ENCODE results near the gene SLC16A13. TPM values are rescaled to one million over a fixed set of nuclear protein-coding genes. Genes with fewer than 3 reads are reported as not detected.

SLC16A13 gene
- total RNA-seq, 1 experiment from 2014 or later: 11.7 TPM

Other genes starting within 250 kb of the SLC16A13 start
- not detected in 2 replicates for gene TEKT1, start 204.3 kb upstream of the SLC16A13 start, total RNA-seq (2021)
- not detected in 2 replicates for gene ALOX12, start 40.0 kb upstream of the SLC16A13 start, total RNA-seq (2021)
- 246 and 258 TPM in 2 replicates for gene RNASEK, start 23.4 kb upstream of the SLC16A13 start, total RNA-seq (2021)
- gene BCL6B, start 13.0 kb upstream of the SLC16A13 start, total RNA-seq (2021): 0.44 and 0.58 TPM in 2 replicates
- 0.47 and 1.3 TPM in 2 replicates for gene SLC16A11, start 8.1 kb downstream of the SLC16A13 start, total RNA-seq (2021)
- not detected in 2 replicates for gene CLEC10A, start 44.2 kb downstream of the SLC16A13 start, total RNA-seq (2021)
- not detected in 2 replicates for gene ASGR2, start 78.8 kb downstream of the SLC16A13 start, total RNA-seq (2021)
- 6.1 and 8.0 TPM in 2 replicates for gene ASGR1, start 143.4 kb downstream of the SLC16A13 start, total RNA-seq (2021)
- gene DLG4, start 183.8 kb downstream of the SLC16A13 start, total RNA-seq (2021): 74.7 and 86.6 TPM in 2 replicates
- 425 and 509 TPM in 2 replicates for gene ACADVL, start 183.9 kb downstream of the SLC16A13 start, total RNA-seq (2021)
- 133 and 139 TPM in 2 replicates for gene DVL2, start 198.5 kb downstream of the SLC16A13 start, total RNA-seq (2021)
- 84.0 and 85.1 TPM in 2 replicates for gene PHF23, start 203.4 kb downstream of the SLC16A13 start, total RNA-seq (2021)
- 296 and 314 TPM in 2 replicates for gene GABARAP, start 206.4 kb downstream of the SLC16A13 start, total RNA-seq (2021)
- 175 and 179 TPM in 2 replicates for gene CTDNEP1, start 215.7 kb downstream of the SLC16A13 start, total RNA-seq (2021)
- gene ELP5, start 216.2 kb downstream of the SLC16A13 start, total RNA-seq (2021): 123 and 128 TPM in 2 replicates
- 0.55 TPM in 1 of 2 replicates, not detected in the other for gene CLDN7, start 226.5 kb downstream of the SLC16A13 start, total RNA-seq (2021)
- 0.67 and 1.6 TPM in 2 replicates for gene SLC2A4, start 245.7 kb downstream of the SLC16A13 start, total RNA-seq (2021)